WTC11 (cell line): ENCODE data around the gene RPL26. TPM values are rescaled to one million over a fixed set of nuclear protein-coding genes. Genes with fewer than 3 reads are reported as not detected.

ENCODE experiments used
- ATAC-seq: fragments of 200-7000 bp; cut with Tn5 transposase; 2 replicates; pipeline ENCODE4 v1.10.0; 2021; ENCODE audit warnings: mild to moderate bottlenecking, moderate library complexity
- CTCF ChIA-PET: fragments of 300-600 bp; sonication (Branson Sonifier 250); formaldehyde crosslinking; loops from one replicate; lab custom pipeline; 2021; ENCODE audit warnings: antibody characterized with exemption; lab: Charles Lee
- POLR2A ChIA-PET: fragments of 350-600 bp; sonication (Branson Sonifier 250); formaldehyde crosslinking; loops from one replicate; lab custom pipeline; 2021; ENCODE audit warnings: antibody characterized with exemption; lab: Charles Lee
- DNase-seq: peaks from one replicate; pipeline ENCODE4 v3.0.0; 2021; ENCODE audit warnings: low spot score
- H3K27ac Mint-ChIP-seq: 2 replicates; pipeline ENCODE4 v1.8.0; 2021; ENCODE audit warnings: mixed read lengths
- H3K27me3 Mint-ChIP-seq: 2 replicates; pipeline ENCODE4 v1.8.0; 2021; ENCODE audit warnings: low read depth, mild to moderate bottlenecking, moderate library complexity, mixed read lengths
- H3K36me3 Mint-ChIP-seq: 2 replicates; pipeline ENCODE4 v1.8.0; 2021; ENCODE audit warnings: mixed read lengths
- H3K4me1 Mint-ChIP-seq: 2 replicates; pipeline ENCODE4 v1.8.0; 2022; ENCODE audit warnings: mixed read lengths
- H3K4me3 Mint-ChIP-seq: 2 replicates; pipeline ENCODE4 v1.8.0; 2021; ENCODE audit warnings: mild to moderate bottlenecking, moderate library complexity, mixed read lengths
- H3K9me3 Mint-ChIP-seq: 2 replicates; pipeline ENCODE4 v1.8.0; 2021; ENCODE audit warnings: mixed read lengths
- ATF1 ChIP-seq: sonication (generic); formaldehyde crosslinking; IDR thresholded peaks from 2 replicates; pipeline ENCODE4 v1.8.1; 2023; ENCODE audit warnings: mild to moderate bottlenecking, moderate library complexity, missing genetic modification reagents
- ATF3 ChIP-seq: sonication (generic); formaldehyde crosslinking; conservative IDR thresholded peaks from 2 replicates; pipeline ENCODE4 v1.8.1; 2022; ENCODE audit warnings: mild to moderate bottlenecking, missing genetic modification reagents
- E2F4 ChIP-seq: sonication (generic); formaldehyde crosslinking; IDR thresholded peaks from 2 replicates; pipeline ENCODE4 v1.8.1; 2022; ENCODE audit warnings: low read depth, mild to moderate bottlenecking, moderate library complexity, missing genetic modification reagents, borderline replicate concordance
- ELF4 ChIP-seq: sonication (generic); formaldehyde crosslinking; IDR thresholded peaks from 2 replicates; pipeline ENCODE4 v1.8.1; 2022; ENCODE audit warnings: low read depth, mild to moderate bottlenecking, moderate library complexity, missing genetic modification reagents
- ESRRA ChIP-seq: sonication (generic); formaldehyde crosslinking; IDR thresholded peaks from 2 replicates; pipeline ENCODE4 v1.8.1; 2022; ENCODE audit warnings: mild to moderate bottlenecking, missing genetic modification reagents, borderline replicate concordance
- FOXP4 ChIP-seq: sonication (generic); formaldehyde crosslinking; IDR thresholded peaks from 2 replicates; pipeline ENCODE4 v1.8.0; 2022; ENCODE audit warnings: mild to moderate bottlenecking, missing genetic modification reagents
- HMGXB4 ChIP-seq: sonication (generic); formaldehyde crosslinking; IDR thresholded peaks from 2 replicates; pipeline ENCODE4 v1.8.1; 2023; ENCODE audit warnings: mild to moderate bottlenecking, moderate library complexity, missing genetic modification reagents
- JAZF1 ChIP-seq: fragments of 250-450 bp; sonication (Bioruptor Pico); IDR thresholded peaks from 2 replicates; pipeline ENCODE4 v1.9.0; 2021; ENCODE audit warnings: moderate library complexity, mild to moderate bottlenecking, inconsistent platforms
- MAX ChIP-seq: sonication (generic); formaldehyde crosslinking; IDR thresholded peaks from 2 replicates; pipeline ENCODE4 v1.8.0; 2022; ENCODE audit warnings: mild to moderate bottlenecking, missing genetic modification reagents
- MYBL2 ChIP-seq: sonication (generic); formaldehyde crosslinking; IDR thresholded peaks from 2 replicates; pipeline ENCODE4 v1.8.1; 2023; ENCODE audit warnings: mild to moderate bottlenecking, moderate library complexity, missing genetic modification reagents
- NFATC4 ChIP-seq: fragments of 250-450 bp; sonication (Bioruptor Pico); IDR thresholded peaks from 2 replicates; pipeline ENCODE4 v1.9.0; 2021; ENCODE audit warnings: mild to moderate bottlenecking
- NFE2L1 ChIP-seq: sonication (generic); formaldehyde crosslinking; IDR thresholded peaks from 2 replicates; pipeline ENCODE4 v1.8.1; 2023; ENCODE audit warnings: missing genetic modification reagents
- NFYB ChIP-seq: sonication (generic); formaldehyde crosslinking; conservative IDR thresholded peaks from 2 replicates; pipeline ENCODE4 v1.8.0; 2022; ENCODE audit warnings: low read depth, missing genetic modification reagents
- NR3C1 ChIP-seq: sonication (generic); formaldehyde crosslinking; conservative IDR thresholded peaks from 2 replicates; pipeline ENCODE4 v1.8.1; 2023; ENCODE audit warnings: low read depth, mild to moderate bottlenecking, missing genetic modification reagents
- SMAD4 ChIP-seq: sonication (generic); formaldehyde crosslinking; IDR thresholded peaks from 2 replicates; pipeline ENCODE4 v1.8.0; 2022; ENCODE audit warnings: mild to moderate bottlenecking, missing genetic modification reagents
- STAT6 ChIP-seq: sonication (generic); formaldehyde crosslinking; conservative IDR thresholded peaks from 2 replicates; pipeline ENCODE4 v1.8.1; 2023; ENCODE audit warnings: mild to moderate bottlenecking, low read depth, missing genetic modification reagents, moderate library complexity
- TEAD1 ChIP-seq: sonication (generic); formaldehyde crosslinking; IDR thresholded peaks from 2 replicates; pipeline ENCODE4 v1.8.0; 2022; ENCODE audit warnings: mild to moderate bottlenecking, missing genetic modification reagents
- ZMAT4 ChIP-seq: fragments of 250-450 bp; sonication (Bioruptor Pico); IDR thresholded peaks from 2 replicates; pipeline ENCODE4 v1.9.0; 2021; ENCODE audit warnings: mild to moderate bottlenecking
- ZNF121 ChIP-seq: sonication (generic); formaldehyde crosslinking; IDR thresholded peaks from 2 replicates; pipeline ENCODE4 v1.8.0; 2023; ENCODE audit warnings: missing genetic modification reagents
- ZNF232 ChIP-seq: sonication (generic); formaldehyde crosslinking; IDR thresholded peaks from 2 replicates; pipeline ENCODE4 v1.8.0; 2022; ENCODE audit warnings: mild to moderate bottlenecking, missing genetic modification reagents
- ZNF416 ChIP-seq: fragments of 250-450 bp; sonication (Bioruptor Pico); IDR thresholded peaks from 2 replicates; pipeline ENCODE4 v1.9.0; 2021; ENCODE audit warnings: mild to moderate bottlenecking, inconsistent platforms
- ZSCAN18 ChIP-seq: fragments of 250-450 bp; sonication (Bioruptor Pico); IDR thresholded peaks from 2 replicates; pipeline ENCODE4 v2.1.2; 2022; ENCODE audit warnings: mild to moderate bottlenecking, moderate library complexity
- total RNA-seq: library from RNA; stranded (reverse); gene quantifications from 3 replicates; pipeline ENCODE4 v1.2.3, GENCODE V29; 2021

The RPL26 gene
- total RNA-seq, 1 experiment from 2014 or later = 1,825 TPM

GRCh38 chr17:8360751-8361150, 22.2 kb downstream of the RPL26 start (continued):
- no peak for TF ChIP-seq STAT6

- Mint-ChIP-seq H3K9me3 (peaks cover 4% of the 10 kb centered on the region), H3K36me3 (no peaks in the 10 kb centered on the region), H3K4me3 (0 out of 2 replicates have a peak overlapping the region, but pooled peaks have one; percentile 19), H3K27ac (peak overlapping the region; percentile 71), H3K27me3 (0 out of 2 replicates have a peak, but pooled peaks cover 2% of the 10 kb centered on the region), H3K4me1 (peaks cover 25% of the 10 kb centered on the region)
- DNase-seq (no peak), ATAC-seq (no peak)
- CTCF ChIA-PET = interaction anchor here (0.7 to 1.9 kb wide), 4 partner anchors 23 to 858 kb away, joined by 3 to 7 read pairs (median 4); no protein-coding TSS in a partner anchor
- POLR2A ChIA-PET = no interaction called here
- TF ChIP-seq HMGXB4 (no peak), JAZF1 (no peak), NFE2L1 (CRISPR knock-in tag) (no peak), ELF4 (CRISPR knock-in tag) (no peak), TEAD1 (no peak), ZSCAN18 (CRISPR knock-in tag) (no peak), ESRRA (CRISPR knock-in tag) (no peak), NR3C1 (CRISPR knock-in tag) (no peak), ATF1 (no peak), E2F4 (CRISPR knock-in tag) (no peak), ATF3 (CRISPR knock-in tag) (no peak), MYBL2 (no peak), SMAD4 (CRISPR knock-in tag) (no peak), ZNF416 (CRISPR knock-in tag) (no peak)
- TF ChIP-seq, all 79 proteins: peak for 0
These were observed 22.7 kb downstream of the RPL26 start for GRCh38 chr17:8360260-8360659.

- Mint-ChIP-seq H3K4me1 (peaks cover 26% of the 10 kb centered on the region), H3K4me3 (peak overlapping the region; percentile 16; the same call in 1 of the 2 replicates), H3K36me3 (no peaks in the 10 kb centered on the region), H3K27me3 (0 out of 2 replicates have a peak, but pooled peaks cover 2% of the 10 kb centered on the region), H3K27ac (peak overlapping the region; percentile 94), H3K9me3 (peaks cover 4% of the 10 kb centered on the region)
- ChIA-PET CTCF (interaction anchor here (0.7 to 1.9 kb wide), 4 partner anchors 24 to 857 kb away, joined by 3 to 7 read pairs (median 4); no protein-coding TSS in a partner anchor), POLR2A (interaction anchor here (0.6 kb wide), 1 partner anchor 29 kb away, joined by 4 read pairs; no protein-coding TSS in a partner anchor)
- TF ChIP-seq MAX (CRISPR knock-in tag) (no peak), ZNF121 (CRISPR knock-in tag) (no peak), NFYB (CRISPR knock-in tag) (no peak), ATF1 (no peak), ZMAT4 (CRISPR knock-in tag) (no peak), FOXP4 (CRISPR knock-in tag) (no peak), NFATC4 (no peak), ZNF232 (CRISPR knock-in tag) (no peak), SMAD4 (CRISPR knock-in tag) (no peak)
- ATAC-seq (peak; percentile 50), DNase-seq (no peak)
These were observed 23.2 kb downstream of the RPL26 start for GRCh38 chr17:8359769-8360168.
